KMS-11 (cell line): ENCODE data around the gene FMR1.

Experiments
- H2AFZ ChIP-seq: fragments of 200-600 bp; sonication (generic); 2 replicates; pipeline ENCODE4 v1.6.1; 2016; ENCODE audit warnings: antibody characterized with exemption, mixed run types, low read depth
- H3K27ac ChIP-seq: fragments of 200-600 bp; sonication (generic); 2 replicates; pipeline ENCODE4 v1.6.1; 2016; ENCODE audit warnings: mild to moderate bottlenecking, mixed run types
- H3K27me3 ChIP-seq: fragments of 200-600 bp; sonication (generic); 2 replicates; pipeline ENCODE4 v1.6.1; 2017; ENCODE audit warnings: mild to moderate bottlenecking, low read depth, mixed run types, moderate library complexity; ENCODE audit not compliant: insufficient read depth
- H3K36me3 ChIP-seq: fragments of 200-600 bp; sonication (generic); 2 replicates; pipeline ENCODE4 v1.6.1; 2017; ENCODE audit warnings: mild to moderate bottlenecking, mixed run types; ENCODE audit not compliant: insufficient read depth
- H3K4me1 ChIP-seq: fragments of 200-600 bp; sonication (generic); 2 replicates; pipeline ENCODE4 v1.6.1; 2016; ENCODE audit warnings: mild to moderate bottlenecking, low read depth, mixed run types; ENCODE audit not compliant: poor library complexity, severe bottlenecking
- H3K4me2 ChIP-seq: fragments of 200-600 bp; sonication (generic); 2 replicates; pipeline ENCODE4 v1.7.0; 2016; ENCODE audit warnings: mild to moderate bottlenecking, mixed run types
- H3K4me3 ChIP-seq: fragments of 200-600 bp; sonication (generic); IDR thresholded peaks from 2 replicates; pipeline ENCODE4 v1.6.1; 2017; ENCODE audit warnings: low read depth, low read length, mixed read lengths; ENCODE audit not compliant: insufficient read depth
- H3K79me2 ChIP-seq: fragments of 200-600 bp; sonication (generic); 2 replicates; pipeline ENCODE4 v1.6.1; 2016; ENCODE audit warnings: low read depth, mixed run types; ENCODE audit not compliant: insufficient read depth
- H3K9ac ChIP-seq: fragments of 200-600 bp; sonication (generic); 2 replicates; pipeline ENCODE4 v1.6.1; 2016; ENCODE audit warnings: mild to moderate bottlenecking, mixed run types
- H4K20me1 ChIP-seq: fragments of 200-600 bp; sonication (generic); 2 replicates; pipeline ENCODE4 v1.6.1; 2016; ENCODE audit warnings: mild to moderate bottlenecking, mixed run types; ENCODE audit not compliant: insufficient read depth
- TF ChIP-seq, protein P1 (sequence below): fragments of 200-600 bp; sonication (generic); conservative IDR thresholded peaks from 2 replicates; pipeline ENCODE4 v1.6.1; 2017; ENCODE audit warnings: low read depth, mild to moderate bottlenecking, antibody characterized with exemption, low read length, moderate library complexity, mixed read lengths

FMR1 gene

DNA sequence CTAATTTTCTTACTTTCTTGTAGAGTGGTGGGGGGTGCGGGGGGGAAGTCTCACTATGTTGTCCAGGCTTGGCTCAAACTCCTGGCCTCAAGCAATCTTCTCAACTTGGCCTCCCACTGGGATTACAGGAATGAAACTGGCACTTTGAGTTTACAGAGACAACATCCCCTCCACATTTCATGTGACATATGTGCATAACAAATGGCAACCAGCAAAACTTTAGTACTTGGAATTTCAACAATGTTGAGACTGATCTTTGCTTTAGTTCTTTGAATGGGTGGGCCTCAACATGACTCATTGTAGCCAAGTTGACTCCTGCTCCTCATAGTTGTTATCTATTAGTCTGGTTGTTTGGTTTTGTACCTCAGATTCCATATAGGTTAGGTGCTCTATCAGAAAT, 11.4 kb upstream of the FMR1 start:
- Histone ChIP-seq H3K4me2 (no peak overlapping the region), H2AFZ (no peak overlapping the region), H3K79me2 (no peaks in the 10 kb centered on the region), H3K9ac (no peak overlapping the region), H3K27me3 (no peaks in the 10 kb centered on the region), H3K36me3 (no peaks in the 10 kb centered on the region), H3K4me1 (no peaks in the 10 kb centered on the region), H3K4me3 (no peak overlapping the region), H4K20me1 (no peaks in the 10 kb centered on the region), H3K27ac (no peak overlapping the region)
- TF ChIP-seq, protein P1, sequence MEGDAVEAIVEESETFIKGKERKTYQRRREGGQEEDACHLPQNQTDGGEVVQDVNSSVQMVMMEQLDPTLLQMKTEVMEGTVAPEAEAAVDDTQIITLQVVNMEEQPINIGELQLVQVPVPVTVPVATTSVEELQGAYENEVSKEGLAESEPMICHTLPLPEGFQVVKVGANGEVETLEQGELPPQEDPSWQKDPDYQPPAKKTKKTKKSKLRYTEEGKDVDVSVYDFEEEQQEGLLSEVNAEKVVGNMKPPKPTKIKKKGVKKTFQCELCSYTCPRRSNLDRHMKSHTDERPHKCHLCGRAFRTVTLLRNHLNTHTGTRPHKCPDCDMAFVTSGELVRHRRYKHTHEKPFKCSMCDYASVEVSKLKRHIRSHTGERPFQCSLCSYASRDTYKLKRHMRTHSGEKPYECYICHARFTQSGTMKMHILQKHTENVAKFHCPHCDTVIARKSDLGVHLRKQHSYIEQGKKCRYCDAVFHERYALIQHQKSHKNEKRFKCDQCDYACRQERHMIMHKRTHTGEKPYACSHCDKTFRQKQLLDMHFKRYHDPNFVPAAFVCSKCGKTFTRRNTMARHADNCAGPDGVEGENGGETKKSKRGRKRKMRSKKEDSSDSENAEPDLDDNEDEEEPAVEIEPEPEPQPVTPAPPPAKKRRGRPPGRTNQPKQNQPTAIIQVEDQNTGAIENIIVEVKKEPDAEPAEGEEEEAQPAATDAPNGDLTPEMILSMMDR = no peak

DNA sequence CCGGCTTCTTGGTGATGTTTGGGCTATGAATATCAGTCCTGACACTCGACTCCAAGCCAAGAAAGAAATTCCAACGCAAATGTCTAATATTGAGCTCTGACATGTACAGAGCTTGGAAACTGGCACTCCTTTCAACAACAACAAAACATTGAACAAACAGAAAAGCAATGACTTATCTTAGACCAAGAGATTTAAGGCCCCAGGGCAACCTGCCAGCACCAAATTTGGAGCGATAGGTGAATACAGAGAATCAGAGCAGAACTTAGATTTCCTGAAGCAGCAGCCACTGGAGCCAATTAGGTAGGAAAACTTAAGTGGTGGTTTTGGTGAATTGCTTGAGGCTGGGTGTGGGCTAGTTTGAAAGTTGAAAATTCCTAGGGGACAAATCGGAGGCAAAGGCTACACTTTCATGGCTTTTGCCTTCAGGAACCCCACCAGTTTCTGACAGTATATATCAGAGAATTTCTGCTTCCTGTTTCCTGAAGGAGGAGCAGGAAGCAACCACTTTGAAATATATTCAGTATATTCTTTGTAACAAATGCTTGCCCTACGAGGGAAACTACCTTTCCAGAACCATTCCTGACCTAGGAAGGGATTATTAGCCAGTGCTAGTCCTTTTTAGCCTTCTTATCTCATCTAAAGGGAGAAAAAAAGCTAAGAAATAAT, 10.1 kb upstream of the FMR1 start:
- Histone ChIP-seq H2AFZ (no peak overlapping the region), H3K9ac (no peak overlapping the region), H4K20me1 (no peaks in the 10 kb centered on the region), H3K4me2 (no peak overlapping the region), H3K79me2 (no peaks in the 10 kb centered on the region), H3K4me1 (no peaks in the 10 kb centered on the region), H3K4me3 (no peak overlapping the region), H3K27me3 (no peaks in the 10 kb centered on the region), H3K27ac (no peak overlapping the region), H3K36me3 (no peaks in the 10 kb centered on the region)
- TF ChIP-seq, protein P1 = no peak

DNA sequence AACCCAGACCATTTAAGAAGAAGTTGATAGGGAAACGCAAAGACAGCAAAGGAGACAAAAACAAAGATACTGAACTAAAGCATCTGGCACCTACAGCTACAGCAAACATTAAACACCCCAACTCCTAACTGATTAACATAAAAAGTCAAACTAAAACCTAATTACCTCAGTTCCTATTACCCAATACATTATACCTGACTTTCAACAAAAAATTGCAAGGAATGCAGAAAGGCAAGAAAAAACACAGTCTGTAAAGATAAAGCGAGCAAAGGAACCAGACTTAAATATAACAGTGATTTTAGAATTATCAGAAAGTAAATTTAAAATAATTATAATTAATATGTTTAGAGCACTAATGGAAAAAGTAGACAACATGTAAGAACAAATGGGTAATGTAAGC, 9.4 kb upstream of the FMR1 start:
- H3K27me3 ChIP-seq = no peaks in the 10 kb centered on the region
- no peaks in the 10 kb centered on the region for H3K79me2 ChIP-seq
- H3K4me3 ChIP-seq = no peak overlapping the region
- no peaks in the 10 kb centered on the region for H4K20me1 ChIP-seq
- H3K9ac ChIP-seq = no peak overlapping the region
- no peak overlapping the region for H3K27ac ChIP-seq
- TF ChIP-seq, protein P1 = no peak
- H3K36me3 ChIP-seq = no peaks in the 10 kb centered on the region
- H2AFZ ChIP-seq = no peak overlapping the region
- no peaks in the 10 kb centered on the region for H3K4me1 ChIP-seq
- no peak overlapping the region for H3K4me2 ChIP-seq

DNA sequence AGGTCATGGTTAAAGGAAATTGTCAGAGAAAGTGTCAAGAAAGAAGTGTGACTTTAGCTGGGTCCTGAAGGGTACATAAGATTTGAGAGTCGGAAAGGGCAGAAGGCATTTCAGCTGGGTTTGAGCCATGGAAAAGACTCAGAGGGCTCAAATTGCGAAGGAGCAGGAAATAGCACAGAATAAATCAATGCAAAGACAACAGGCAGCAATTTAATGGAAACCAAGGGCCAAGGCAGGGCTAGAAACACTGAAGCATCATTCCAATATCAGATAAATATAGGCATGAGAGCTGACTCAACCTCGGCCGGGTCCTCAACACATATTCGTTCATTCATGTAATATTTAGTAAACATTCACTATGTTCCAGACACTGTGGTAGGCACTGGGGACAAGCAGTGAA, 3.6 kb upstream of the FMR1 start:
- Histone ChIP-seq H3K9ac (no peak overlapping the region), H3K79me2 (peaks cover 10% of the 10 kb centered on the region), H3K27ac (no peak overlapping the region), H3K4me2 (no peak overlapping the region), H2AFZ (no peak overlapping the region), H3K4me3 (no peak overlapping the region), H3K27me3 (no peaks in the 10 kb centered on the region), H3K4me1 (no peaks in the 10 kb centered on the region), H3K36me3 (no peaks in the 10 kb centered on the region), H4K20me1 (no peaks in the 10 kb centered on the region)
- TF ChIP-seq, protein P1 = no peak
